H7 (cell line): ENCODE measurements around the gene SLC39A3. TPM values are rescaled to one million over a fixed set of nuclear protein-coding genes. Genes with fewer than 3 reads are reported as not detected.

Source experiments
- DNase-seq: peaks from one replicate; pipeline ENCODE4 v3.0.0; 2012
- H3K27me3 ChIP-seq: 2 replicates; pipeline ENCODE4 v1.6.0; 2011; ENCODE audit warnings: mild to moderate bottlenecking, low read length; ENCODE audit not compliant: control insufficient read depth, insufficient read depth
- H3K36me3 ChIP-seq: replicated peaks from 2 replicates; pipeline ENCODE4 v1.5.1; 2011; ENCODE audit warnings: low read length; ENCODE audit not compliant: control insufficient read depth, insufficient read depth
- H3K4me3 ChIP-seq: 2 replicates; pipeline ENCODE4 v1.5.1; 2011; ENCODE audit warnings: low read depth, mild to moderate bottlenecking, control low read depth, low read length, moderate library complexity; ENCODE audit not compliant: insufficient read depth
- total RNA-seq: library from RNA; depleted of rRNA; stranded (reverse); fragments of >200 nt; shearing (Covaris generic); gene quantifications from 2 replicates; pipeline ENCODE4 v1.2.3, GENCODE V29; 2014; rRNA removed

The SLC39A3 gene
- total RNA-seq, 1 experiment from 2014 or later, result 45.8 TPM

- H3K4me3 ChIP-seq, result peak overlapping the region; percentile 73
- H3K36me3 ChIP-seq, result no peaks in the 10 kb centered on the region
- peaks cover 23% of the 10 kb centered on the region for H3K27me3 ChIP-seq
- DNase-seq, result peak; percentile 62
These were observed 38.3 kb downstream of the SLC39A3 start for GRCh38 chr19:2701361-2702169.

GRCh38 chr19:2700660-2701360 lies 39.0 kb downstream of the SLC39A3 start:
- peak; percentile 57 for DNase-seq
- peaks cover 23% of the 10 kb centered on the region for H3K27me3 ChIP-seq

GRCh38 chr19:2699413-2700140 lies 40.2 kb downstream of the SLC39A3 start:
- no peak for DNase-seq
- no peaks in the 10 kb centered on the region for H3K36me3 ChIP-seq
- H3K27me3 ChIP-seq, result peaks cover 23% of the 10 kb centered on the region
- no peak overlapping the region for H3K4me3 ChIP-seq

More at GRCh38 chr19:2700660-2701360, 39.0 kb downstream of the SLC39A3 start:
- H3K36me3 ChIP-seq, result no peaks in the 10 kb centered on the region
- H3K4me3 ChIP-seq, result no peak overlapping the region; the same call in 1 of the 2 replicates

GRCh38 chr19:2694196-2694595 lies 45.6 kb downstream of the SLC39A3 start:
- DNase-seq, result no peak
- no peaks in the 10 kb centered on the region for H3K27me3 ChIP-seq

GRCh38 chr19:2693492-2694160 lies 46.2 kb downstream of the SLC39A3 start:
- Histone ChIP-seq H3K4me3 (no peak overlapping the region), H3K36me3 (no peaks in the 10 kb centered on the region), H3K27me3 (no peaks in the 10 kb centered on the region)
- DNase-seq, result no peak

More at GRCh38 chr19:2694196-2694595, 45.6 kb downstream of the SLC39A3 start:
- Histone ChIP-seq H3K36me3 (no peaks in the 10 kb centered on the region), H3K4me3 (no peak overlapping the region)

GRCh38 chr19:2691951-2692350 lies 47.9 kb downstream of the SLC39A3 start:
- H3K27me3 ChIP-seq, result no peaks in the 10 kb centered on the region
- no peaks in the 10 kb centered on the region for H3K36me3 ChIP-seq
- H3K4me3 ChIP-seq, result no peak overlapping the region
- no peak for DNase-seq

GRCh38 chr19:2690856-2691255 lies 49.0 kb downstream of the SLC39A3 start:
- no peaks in the 10 kb centered on the region for H3K27me3 ChIP-seq
- no peak overlapping the region for H3K4me3 ChIP-seq
- DNase-seq, result no peak
- H3K36me3 ChIP-seq, result no peaks in the 10 kb centered on the region

- Histone ChIP-seq H3K27me3 (no peaks in the 10 kb centered on the region), H3K4me3 (no peak overlapping the region), H3K36me3 (no peaks in the 10 kb centered on the region)
- no peak for DNase-seq
These were observed 53.5 kb downstream of the SLC39A3 start for GRCh38 chr19:2686360-2686759.

GRCh38 chr19:2685204-2685704 lies 54.6 kb downstream of the SLC39A3 start:
- no peaks in the 10 kb centered on the region for H3K27me3 ChIP-seq
- no peak overlapping the region for H3K4me3 ChIP-seq
- no peak for DNase-seq
- no peaks in the 10 kb centered on the region for H3K36me3 ChIP-seq

GRCh38 chr19:2683430-2684003 lies 56.3 kb downstream of the SLC39A3 start:
- Histone ChIP-seq H3K4me3 (no peak overlapping the region), H3K36me3 (no peaks in the 10 kb centered on the region), H3K27me3 (no peaks in the 10 kb centered on the region; the same call in 1 of the 2 replicates)
- DNase-seq, result peak; percentile 49

Other genes starting within 250 kb of the SLC39A3 start
- gene GNG7, start 37.3 kb downstream of the SLC39A3 start, total RNA-seq, result 1.1 and 1.5 TPM in 2 replicates
- gene DIRAS1, start 18.6 kb downstream of the SLC39A3 start, total RNA-seq, result 8.2 and 12.2 TPM in 2 replicates
- gene SGTA, start 43.3 kb upstream of the SLC39A3 start, total RNA-seq, result 97.4 and 103 TPM in 2 replicates
- gene THOP1, start 45.5 kb upstream of the SLC39A3 start, total RNA-seq, result 206 and 287 TPM in 2 replicates
- gene ZNF554, start 79.9 kb upstream of the SLC39A3 start, total RNA-seq, result 5.3 and 6.8 TPM in 2 replicates
- gene ZNF555, start 101.5 kb upstream of the SLC39A3 start, total RNA-seq, result 1.9 and 2.0 TPM in 2 replicates
- gene ZNF556, start 127.3 kb upstream of the SLC39A3 start, total RNA-seq, result under 0.01 TPM in 2 replicates
- 1.7 and 2.9 TPM in 2 replicates for gene ZNF57, start 160.9 kb upstream of the SLC39A3 start, total RNA-seq
- gene ZNF77, start 205.0 kb upstream of the SLC39A3 start, total RNA-seq, result 4.6 and 5.5 TPM in 2 replicates
- gene TLE6, start 237.5 kb upstream of the SLC39A3 start, total RNA-seq, result 10.4 and 14.2 TPM in 2 replicates